Activated T-cell treated with anti-CD3 and anti-CD28 coated beads, Interleukin-2, amount 50 U/mL, for 24 hours (primary cell): Measurements from ENCODE around the gene ANKRD44.
"Not testable (repeated sequence)": the region's sequence is repeated elsewhere in the genome, so short reads cannot be mapped to it uniquely, and the experiment has no call there.

Experiments
- DNase-seq: peaks from one replicate; pipeline ENCODE4 v3.0.0-alpha.2; 2020
- H3K27ac Mint-ChIP-seq: 2 replicates; pipeline ENCODE4 v1.8.0; 2020; ENCODE audit warnings: mild to moderate bottlenecking, mixed read lengths
- H3K27me3 Mint-ChIP-seq: 2 replicates; pipeline ENCODE4 v1.8.0; 2020; ENCODE audit warnings: mixed read lengths
- H3K36me3 Mint-ChIP-seq: 2 replicates; pipeline ENCODE4 v1.8.0; 2020; ENCODE audit warnings: low read depth, mixed read lengths
- H3K4me1 Mint-ChIP-seq: 2 replicates; pipeline ENCODE4 v1.8.0; 2020; ENCODE audit warnings: low read depth, mixed read lengths
- H3K4me3 Mint-ChIP-seq: 2 replicates; pipeline ENCODE4 v1.8.0; 2020; ENCODE audit warnings: mild to moderate bottlenecking, moderate library complexity, mixed read lengths
- H3K9me3 Mint-ChIP-seq: 2 replicates; pipeline ENCODE4 v1.8.0; 2020; ENCODE audit warnings: mixed read lengths

Gene ANKRD44

DNA sequence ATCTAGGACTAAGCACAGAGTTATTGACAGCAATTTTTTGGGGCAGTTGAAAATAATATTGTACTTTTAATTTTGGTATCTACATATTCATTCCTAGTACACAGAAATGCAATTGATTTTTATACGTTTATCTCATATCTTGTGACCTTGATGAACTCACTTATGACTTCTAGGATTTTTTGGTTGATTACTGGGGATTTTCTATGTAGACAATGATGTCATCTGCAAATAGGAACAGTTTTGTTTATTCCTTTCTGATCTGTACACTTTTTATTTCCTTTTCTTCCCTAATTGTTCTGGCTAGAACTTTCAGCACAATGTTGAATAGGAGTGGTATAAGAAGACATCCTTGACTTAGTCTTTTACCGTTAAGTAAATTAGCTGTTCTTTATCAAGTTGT is 240.6 kb downstream of the ANKRD44 start:
- H3K36me3 Mint-ChIP-seq: peaks cover 85% of the 10 kb centered on the region
- peaks cover 2% of the 10 kb centered on the region for H3K9me3 Mint-ChIP-seq
- peaks cover 72% of the 10 kb centered on the region for H3K4me1 Mint-ChIP-seq
- no peak overlapping the region for H3K4me3 Mint-ChIP-seq
- DNase-seq: no peak
- H3K27me3 Mint-ChIP-seq: no peaks in the 10 kb centered on the region
- H3K27ac Mint-ChIP-seq: peak overlapping the region; percentile 63

DNA sequence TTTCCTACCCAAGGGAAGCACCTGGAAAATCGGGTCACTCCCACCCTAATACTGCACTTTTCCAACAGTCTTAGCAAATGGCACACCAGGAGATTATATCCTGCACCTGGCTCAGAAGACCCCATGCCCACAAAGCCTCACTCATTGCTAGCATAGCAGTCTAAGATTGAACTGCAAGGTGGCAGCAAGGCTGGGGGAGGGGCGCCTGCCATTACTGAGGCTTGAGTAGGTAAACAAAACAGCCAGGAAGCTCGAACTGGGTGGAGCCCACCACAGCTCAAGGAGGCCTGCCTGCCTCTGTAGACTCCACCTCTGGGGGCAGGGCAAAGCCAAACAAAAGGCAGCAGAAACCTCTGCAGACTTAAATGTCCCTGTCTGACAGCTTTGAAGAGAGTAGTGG is 248.0 kb downstream of the ANKRD44 start:
- H3K36me3 Mint-ChIP-seq: peaks cover 95% of the 10 kb centered on the region
- DNase-seq, H3K27me3 Mint-ChIP-seq, H3K4me3 Mint-ChIP-seq, H3K9me3 Mint-ChIP-seq: not testable (repeated sequence)
- H3K27ac Mint-ChIP-seq: peak overlapping the region; percentile 51
- peaks cover 52% of the 10 kb centered on the region for H3K4me1 Mint-ChIP-seq

DNA sequence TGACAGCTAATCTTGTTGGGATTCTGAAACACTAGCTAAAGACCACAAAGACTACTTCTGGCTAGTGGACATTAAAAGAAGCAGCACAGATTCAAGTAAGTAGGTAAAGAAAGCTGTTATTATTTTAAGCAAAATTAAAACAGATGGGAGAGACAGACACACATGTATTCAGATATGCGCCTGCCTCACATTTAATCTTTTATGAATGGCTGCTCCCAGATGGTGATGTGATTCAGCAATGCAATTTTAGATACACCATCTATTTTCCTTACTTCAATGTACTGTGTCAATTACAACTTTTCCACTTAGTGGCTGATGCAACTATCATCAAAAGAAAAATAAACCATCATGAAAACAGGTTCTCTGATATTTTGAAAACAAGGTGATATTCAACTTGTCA is 251.1 kb downstream of the ANKRD44 start:
- no peak overlapping the region for H3K4me3 Mint-ChIP-seq

DNA sequence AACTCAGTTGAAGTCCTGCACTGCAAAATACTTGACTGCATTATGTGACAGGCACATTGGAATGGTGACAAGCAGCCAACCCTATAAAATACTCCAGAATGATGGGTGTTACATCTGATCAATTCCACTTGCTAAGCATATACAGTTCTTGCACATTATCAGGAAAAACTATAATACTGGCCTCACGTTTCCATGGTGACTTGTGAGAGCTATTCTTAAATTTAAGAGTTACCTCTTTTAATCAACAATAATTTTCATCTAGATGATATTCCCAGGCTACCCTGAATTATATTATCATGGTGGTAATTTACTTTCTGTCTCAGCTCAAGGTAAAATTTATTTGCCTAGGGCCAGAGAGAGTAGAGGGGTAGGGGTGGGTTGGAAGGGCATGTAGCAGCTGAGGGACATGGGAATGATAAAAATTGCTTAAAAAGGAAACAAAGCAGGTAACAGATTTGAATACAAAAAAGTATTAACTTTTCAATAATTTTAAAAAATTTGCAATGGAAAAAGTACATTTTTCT is 251.7 kb downstream of the ANKRD44 start:
- peaks cover 96% of the 10 kb centered on the region for H3K36me3 Mint-ChIP-seq
- H3K27ac Mint-ChIP-seq: no peak overlapping the region
- no peak overlapping the region for H3K4me3 Mint-ChIP-seq
- H3K9me3 Mint-ChIP-seq: peaks cover 19% of the 10 kb centered on the region
- no peak for DNase-seq
- H3K4me1 Mint-ChIP-seq: peaks cover 43% of the 10 kb centered on the region
- H3K27me3 Mint-ChIP-seq: no peaks in the 10 kb centered on the region

More for the DNA sequence above, 251.1 kb downstream of the ANKRD44 start:
- peaks cover 43% of the 10 kb centered on the region for H3K4me1 Mint-ChIP-seq
- H3K27ac Mint-ChIP-seq: peak overlapping the region; percentile 17
- H3K36me3 Mint-ChIP-seq: peaks cover 96% of the 10 kb centered on the region
- H3K27me3 Mint-ChIP-seq: no peaks in the 10 kb centered on the region
- no peak for DNase-seq
- peaks cover 22% of the 10 kb centered on the region for H3K9me3 Mint-ChIP-seq

DNA sequence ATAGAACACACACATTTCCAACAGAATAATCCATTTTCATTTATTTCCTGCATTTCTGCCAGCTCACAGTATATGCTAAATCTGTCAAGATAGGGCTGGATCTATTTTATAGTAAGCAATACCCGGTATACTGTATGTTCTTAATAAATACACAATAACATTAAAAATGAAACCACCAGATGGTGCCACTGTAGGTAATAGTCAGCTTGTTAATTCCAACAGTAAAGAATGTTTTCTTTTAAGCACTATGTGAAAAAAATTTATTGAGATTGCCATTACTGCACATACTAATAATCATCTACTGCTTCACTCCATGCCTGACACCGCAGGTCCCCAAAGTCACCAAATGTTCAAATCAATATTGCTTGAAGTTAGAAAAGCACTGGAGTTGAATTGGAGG is 252.6 kb downstream of the ANKRD44 start:
- Mint-ChIP-seq H3K27ac (no peak overlapping the region), H3K4me1 (peaks cover 42% of the 10 kb centered on the region), H3K9me3 (peaks cover 22% of the 10 kb centered on the region), H3K4me3 (no peak overlapping the region), H3K36me3 (peaks cover 96% of the 10 kb centered on the region), H3K27me3 (no peaks in the 10 kb centered on the region)
- no peak for DNase-seq

DNA sequence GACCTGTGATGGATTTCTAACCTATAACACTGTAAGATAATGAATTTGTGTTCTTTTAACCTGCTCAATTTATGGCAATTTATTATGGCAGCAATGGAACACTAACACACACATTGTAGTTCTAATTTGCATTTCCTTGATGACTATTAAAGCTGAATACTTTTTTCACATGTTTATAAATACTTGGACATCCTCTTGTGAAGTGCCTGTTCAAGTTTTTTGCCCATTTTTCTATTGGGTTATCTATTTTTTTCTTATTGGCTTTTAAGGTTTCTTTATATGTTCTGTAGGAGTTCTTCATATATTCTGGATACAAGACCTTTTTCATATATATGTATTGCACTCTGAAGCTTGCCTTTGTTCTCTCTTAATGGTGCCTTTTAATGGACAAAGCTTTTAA is 255.5 kb downstream of the ANKRD44 start:
- no peaks in the 10 kb centered on the region for H3K27me3 Mint-ChIP-seq

DNA sequence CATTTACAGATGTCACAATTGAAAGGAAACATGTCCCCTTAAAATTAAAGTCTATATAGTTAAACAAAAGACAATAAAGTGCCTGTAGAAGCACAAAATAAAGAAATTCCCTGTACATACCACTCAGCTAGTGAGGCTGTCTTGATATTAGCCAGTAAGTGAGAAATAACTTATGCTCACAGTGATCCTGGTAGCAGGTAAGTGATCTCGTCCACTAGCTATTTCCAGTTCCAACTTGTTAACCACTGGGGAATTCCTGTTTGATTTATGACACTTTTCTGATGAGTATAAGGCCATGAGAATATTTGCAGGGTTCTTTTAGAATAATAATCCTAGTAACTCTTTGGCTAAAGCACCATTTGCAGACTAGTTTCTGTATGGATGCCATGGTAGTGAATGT is 256.1 kb downstream of the ANKRD44 start:
- Mint-ChIP-seq H3K9me3 (peaks cover 28% of the 10 kb centered on the region), H3K27me3 (no peaks in the 10 kb centered on the region), H3K27ac (peak overlapping the region; percentile 46), H3K4me3 (no peak overlapping the region), H3K36me3 (peaks cover 94% of the 10 kb centered on the region), H3K4me1 (peaks cover 35% of the 10 kb centered on the region)
- DNase-seq: no peak

More for the DNA sequence above, 255.5 kb downstream of the ANKRD44 start:
- DNase-seq: no peak
- Mint-ChIP-seq H3K4me1 (peaks cover 37% of the 10 kb centered on the region), H3K27ac (peak overlapping the region; percentile 46), H3K9me3 (peaks cover 24% of the 10 kb centered on the region), H3K4me3 (no peak overlapping the region), H3K36me3 (peaks cover 94% of the 10 kb centered on the region)

DNA sequence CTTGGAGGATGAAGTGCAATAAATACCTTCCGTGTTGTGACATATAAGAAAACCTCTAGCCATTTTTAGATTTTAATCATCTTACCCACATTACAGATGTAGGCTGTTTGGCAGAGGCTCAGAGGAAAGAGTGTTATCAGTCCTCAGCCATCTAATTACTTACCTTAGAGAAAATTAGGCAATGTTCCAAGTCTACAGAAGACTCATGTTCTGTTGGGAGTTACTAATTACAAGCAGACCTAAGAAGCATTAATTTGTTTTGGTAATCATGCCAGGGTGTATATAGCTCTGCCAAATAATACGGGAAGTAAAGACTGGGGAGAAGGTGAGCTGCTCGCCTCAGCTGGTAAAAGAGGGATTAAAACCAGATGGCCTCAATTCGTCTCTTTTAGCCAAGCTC is 258.2 kb downstream of the ANKRD44 start:
- Mint-ChIP-seq H3K4me1 (peaks cover 35% of the 10 kb centered on the region), H3K9me3 (peaks cover 26% of the 10 kb centered on the region), H3K36me3 (peaks cover 92% of the 10 kb centered on the region), H3K27me3 (no peaks in the 10 kb centered on the region), H3K4me3 (no peak overlapping the region), H3K27ac (peak overlapping the region; percentile 47)
- DNase-seq: no peak

DNA sequence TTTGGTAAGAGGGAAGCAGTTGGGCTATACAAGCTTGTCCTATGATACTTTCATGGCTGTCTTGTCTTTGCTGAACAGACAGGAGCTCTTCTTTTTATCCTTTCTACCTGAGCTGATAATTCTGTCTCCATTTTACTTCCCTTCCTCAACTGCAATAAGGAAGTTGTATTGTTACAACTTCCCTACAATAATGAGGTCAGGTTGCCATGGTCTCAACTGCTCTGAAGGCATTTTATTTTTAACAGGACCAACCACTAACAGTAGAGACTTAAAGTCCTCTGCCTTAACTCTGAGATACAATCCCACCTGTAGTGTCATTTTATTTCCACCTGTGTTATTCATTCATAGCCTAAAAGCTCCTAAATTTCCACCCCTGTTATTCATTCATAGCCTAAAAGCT is 265.5 kb downstream of the ANKRD44 start:
- Mint-ChIP-seq H3K27me3 (no peaks in the 10 kb centered on the region), H3K36me3 (peaks cover 65% of the 10 kb centered on the region), H3K4me3 (no peak overlapping the region), H3K4me1 (peaks cover 31% of the 10 kb centered on the region), H3K27ac (peak overlapping the region; percentile 75), H3K9me3 (peaks cover 4% of the 10 kb centered on the region)
- no peak for DNase-seq

DNA sequence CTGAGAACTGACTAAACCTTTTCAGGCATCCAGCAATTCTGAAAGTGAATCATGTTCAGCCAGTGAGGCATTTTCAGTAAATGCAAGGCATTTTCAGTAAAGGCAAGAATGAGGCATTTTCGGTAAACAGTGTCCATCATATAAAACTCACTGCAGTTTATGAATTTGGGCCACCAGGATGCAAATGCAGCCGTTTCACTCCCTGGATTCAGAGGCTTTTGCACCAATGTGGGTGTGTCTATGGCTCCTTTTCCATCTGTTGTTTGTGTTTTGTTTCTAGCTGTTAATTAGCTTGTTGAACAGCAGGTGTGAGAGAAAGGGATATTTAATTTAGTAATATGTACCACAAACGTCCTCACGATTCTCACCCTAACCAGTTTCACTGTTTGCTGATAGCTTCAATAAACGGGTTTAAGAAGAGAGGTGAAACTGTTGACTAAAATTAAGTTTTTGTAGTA is 267.8 kb downstream of the ANKRD44 start:
- Mint-ChIP-seq H3K27me3 (no peaks in the 10 kb centered on the region), H3K4me1 (peaks cover 37% of the 10 kb centered on the region), H3K9me3 (no peaks in the 10 kb centered on the region), H3K27ac (peak overlapping the region; percentile 92), H3K4me3 (no peak overlapping the region), H3K36me3 (peaks cover 63% of the 10 kb centered on the region)
- DNase-seq: no peak

DNA sequence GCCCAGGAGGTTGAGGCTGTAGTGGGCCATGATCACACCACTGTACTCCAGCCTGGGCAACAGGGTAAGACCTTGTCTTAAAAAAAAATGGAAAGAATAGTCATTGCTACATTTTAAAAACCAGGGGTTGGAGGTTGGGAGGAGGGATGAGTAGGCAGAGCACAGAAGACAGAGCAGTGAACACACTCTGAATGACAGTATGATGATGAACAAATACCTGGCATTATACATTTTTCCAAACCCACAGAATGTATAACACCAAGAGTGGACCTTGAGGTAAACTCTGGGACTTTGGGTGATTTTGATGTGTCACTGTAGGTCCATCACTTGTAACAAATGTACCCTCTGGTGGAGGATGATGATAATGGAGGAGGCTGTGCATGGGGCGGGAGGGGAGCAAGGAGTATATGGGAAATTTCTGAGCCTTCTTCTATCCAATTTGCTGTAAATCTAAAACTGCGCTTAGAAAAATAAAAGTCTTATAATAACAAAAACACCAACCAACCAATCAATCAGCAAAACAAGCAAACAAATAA is 272.6 kb downstream of the ANKRD44 start:
- peak overlapping the region; percentile 80 for H3K27ac Mint-ChIP-seq
- no peak for DNase-seq
- no peak overlapping the region for H3K4me3 Mint-ChIP-seq
- no peaks in the 10 kb centered on the region for H3K27me3 Mint-ChIP-seq
- H3K9me3 Mint-ChIP-seq: no peaks in the 10 kb centered on the region
- H3K4me1 Mint-ChIP-seq: peaks cover 51% of the 10 kb centered on the region
- H3K36me3 Mint-ChIP-seq: peaks cover 83% of the 10 kb centered on the region

DNA sequence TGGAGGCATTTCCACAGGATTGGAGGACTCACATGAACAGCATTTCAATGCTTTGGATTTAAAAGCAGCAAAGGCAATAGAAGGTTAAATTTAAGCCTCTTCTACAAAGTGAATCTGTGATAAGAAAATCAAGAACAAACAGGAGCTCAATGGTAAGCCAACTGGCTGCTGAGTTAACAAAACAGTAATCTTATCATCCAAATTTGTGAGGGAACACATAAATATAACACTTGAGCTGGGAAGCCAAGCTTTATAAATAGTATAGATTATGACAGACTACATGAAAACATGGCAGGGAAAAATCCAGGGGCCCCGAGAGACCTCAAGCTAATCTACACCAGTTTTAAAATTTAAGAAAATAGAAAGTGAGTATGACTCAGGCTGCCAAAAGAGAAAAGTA is 275.6 kb downstream of the ANKRD44 start:
- no peak for DNase-seq
- H3K27me3 Mint-ChIP-seq: no peaks in the 10 kb centered on the region
- H3K9me3 Mint-ChIP-seq: peaks cover 2% of the 10 kb centered on the region
- peak overlapping the region; percentile 73 for H3K27ac Mint-ChIP-seq
- peaks cover 88% of the 10 kb centered on the region for H3K36me3 Mint-ChIP-seq
- no peak overlapping the region for H3K4me3 Mint-ChIP-seq
- peaks cover 48% of the 10 kb centered on the region for H3K4me1 Mint-ChIP-seq

DNA sequence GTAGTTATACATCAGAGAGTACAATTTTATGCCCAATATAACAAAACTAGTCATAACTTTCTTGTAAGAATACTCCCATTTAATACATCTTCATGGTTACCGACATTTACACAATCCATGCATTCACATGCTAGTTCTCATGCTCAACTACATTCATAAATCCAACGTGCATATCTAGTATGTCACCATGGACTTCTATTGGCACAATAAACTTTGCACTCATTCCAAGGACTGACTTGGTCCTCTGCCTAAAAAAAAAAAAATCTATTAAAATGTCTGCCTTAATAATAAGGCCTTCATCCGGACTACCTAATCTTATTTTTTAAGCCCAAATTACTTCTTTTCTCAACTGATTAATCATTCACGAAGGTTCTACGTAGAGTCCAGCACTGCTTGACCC is 276.3 kb downstream of the ANKRD44 start:
- Mint-ChIP-seq H3K9me3 (peaks cover 2% of the 10 kb centered on the region), H3K4me3 (no peak overlapping the region), H3K4me1 (peaks cover 49% of the 10 kb centered on the region), H3K27me3 (no peaks in the 10 kb centered on the region), H3K27ac (no peak overlapping the region), H3K36me3 (peaks cover 91% of the 10 kb centered on the region)
- DNase-seq: no peak

DNA sequence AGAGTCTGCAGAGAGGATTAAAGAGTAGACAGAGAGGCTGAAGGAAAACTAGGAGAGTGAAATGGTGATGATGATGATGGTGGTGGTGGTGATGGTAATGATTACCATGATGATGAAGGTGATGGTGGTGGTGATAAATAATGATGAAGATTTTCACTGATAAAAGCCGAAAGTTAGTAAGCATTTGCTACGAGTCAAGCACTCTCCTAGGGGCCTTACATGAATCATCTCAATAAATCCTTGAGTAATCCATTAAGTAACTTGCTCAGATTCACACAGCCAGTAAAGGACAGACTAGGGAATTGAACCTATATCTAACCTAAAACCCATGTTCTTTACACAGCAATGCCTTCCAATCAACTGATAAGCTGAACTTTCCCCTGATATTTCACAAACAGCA is 277.4 kb downstream of the ANKRD44 start:
- Mint-ChIP-seq H3K4me3 (no peak overlapping the region), H3K36me3 (peaks cover 89% of the 10 kb centered on the region), H3K27ac (peak overlapping the region; percentile 57), H3K9me3 (peaks cover 2% of the 10 kb centered on the region), H3K27me3 (no peaks in the 10 kb centered on the region), H3K4me1 (peaks cover 52% of the 10 kb centered on the region)
- no peak for DNase-seq

DNA sequence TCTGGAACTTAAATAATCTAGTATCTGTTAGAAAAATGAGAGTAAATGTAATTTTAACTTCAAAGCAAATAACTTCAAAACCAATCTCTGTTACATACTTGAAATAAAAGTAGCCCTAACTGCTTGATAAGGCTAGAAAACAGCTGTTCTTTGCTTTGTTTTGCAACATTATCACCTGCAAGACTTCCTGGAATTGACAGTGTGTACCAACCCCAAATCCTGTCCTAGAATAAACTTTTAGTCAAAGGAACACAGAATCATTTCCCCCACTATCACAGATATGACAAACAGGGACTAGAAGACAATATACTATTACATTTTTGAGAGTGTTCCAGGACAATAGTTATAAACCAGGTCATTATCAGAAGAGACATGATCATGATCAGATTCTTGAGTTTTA is 278.8 kb downstream of the ANKRD44 start:
- peaks cover 2% of the 10 kb centered on the region for H3K9me3 Mint-ChIP-seq
- H3K4me1 Mint-ChIP-seq: peaks cover 48% of the 10 kb centered on the region
- DNase-seq: no peak
- H3K36me3 Mint-ChIP-seq: peaks cover 84% of the 10 kb centered on the region
- H3K27ac Mint-ChIP-seq: peak overlapping the region; percentile 66
- H3K4me3 Mint-ChIP-seq: no peak overlapping the region
- H3K27me3 Mint-ChIP-seq: no peaks in the 10 kb centered on the region
